GM23338 (cell line): ENCODE measurements around the gene DAB1. TPM values are rescaled to one million over a fixed set of nuclear protein-coding genes. Genes with fewer than 3 reads are reported as not detected.

Experiments used
- ATAC-seq: fragments of 200-7000 bp; cut with Tn5 transposase; 3 replicates; pipeline ENCODE4 v1.9.1; 2020
- DNase-seq: peaks from one replicate; pipeline ENCODE4 v3.0.0-alpha.2; 2015; ENCODE audit warnings: low spot score
- H2AFZ ChIP-seq: fragments of 200-600 bp; sonication (generic); 2 replicates; pipeline ENCODE4 v1.8.0; 2016; ENCODE audit warnings: antibody characterized with exemption, mild to moderate bottlenecking, moderate library complexity
- H3F3A ChIP-seq: fragments of 200-600 bp; sonication (generic); replicated peaks from 2 replicates; pipeline ENCODE4 v1.8.0; 2017; ENCODE audit warnings: antibody characterized with exemption, mixed run types, low read depth
- H3K27ac ChIP-seq: fragments of 200-600 bp; sonication (generic); 2 replicates; pipeline ENCODE4 v1.6.1; 2016; ENCODE audit warnings: low read depth
- H3K27me3 ChIP-seq: fragments of 200-600 bp; sonication (generic); 2 replicates; pipeline ENCODE4 v1.8.0; 2016; ENCODE audit warnings: mild to moderate bottlenecking, mixed run types, moderate library complexity; ENCODE audit not compliant: insufficient read depth
- H3K36me3 ChIP-seq: fragments of 200-600 bp; sonication (generic); 2 replicates; pipeline ENCODE4 v1.8.0; 2016; ENCODE audit warnings: mild to moderate bottlenecking; ENCODE audit not compliant: insufficient read depth
- H3K4me1 ChIP-seq: fragments of 200-600 bp; sonication (generic); 2 replicates; pipeline ENCODE4 v1.8.0; 2016; ENCODE audit warnings: mild to moderate bottlenecking, moderate library complexity; ENCODE audit not compliant: insufficient read depth
- H3K4me2 ChIP-seq: fragments of 200-600 bp; sonication (generic); 2 replicates; pipeline ENCODE4 v1.7.1; 2017; ENCODE audit warnings: mixed run types
- H3K4me3 ChIP-seq: fragments of 200-600 bp; sonication (generic); 2 replicates; pipeline ENCODE4 v1.6.1; 2016; ENCODE audit warnings: mixed run types
- H3K79me2 ChIP-seq: fragments of 200-600 bp; sonication (generic); replicated peaks from 2 replicates; pipeline ENCODE4 v1.8.0; 2017; ENCODE audit warnings: mild to moderate bottlenecking; ENCODE audit not compliant: insufficient read depth
- H3K9me2 ChIP-seq: fragments of 200-600 bp; sonication (generic); 2 replicates; pipeline ENCODE4 v1.8.0; 2017; ENCODE audit not compliant: insufficient read depth
- H4K20me1 ChIP-seq: fragments of 200-600 bp; sonication (generic); replicated peaks from 2 replicates; pipeline ENCODE4 v1.8.0; 2017; ENCODE audit warnings: mild to moderate bottlenecking; ENCODE audit not compliant: insufficient read depth
- H3K27ac Mint-ChIP-seq: 2 replicates; pipeline ENCODE4 v1.8.0; 2020; ENCODE audit warnings: inconsistent platforms, mild to moderate bottlenecking, moderate library complexity, mixed read lengths
- H3K27me3 Mint-ChIP-seq: 3 replicates; pipeline ENCODE4 v1.8.0; 2022; ENCODE audit warnings: low read depth, mild to moderate bottlenecking, moderate library complexity, mixed read lengths, inconsistent platforms; ENCODE audit not compliant: insufficient read depth, poor library complexity
- H3K36me3 Mint-ChIP-seq: 3 replicates; pipeline ENCODE4 v1.8.0; 2021; ENCODE audit warnings: low read depth, mild to moderate bottlenecking, inconsistent platforms, moderate library complexity, mixed read lengths
- H3K4me1 Mint-ChIP-seq: 3 replicates; pipeline ENCODE4 v1.8.0; 2020; ENCODE audit warnings: mild to moderate bottlenecking, inconsistent platforms, mixed read lengths
- H3K4me3 Mint-ChIP-seq: 3 replicates; pipeline ENCODE4 v1.8.0; 2021; ENCODE audit warnings: moderate library complexity, mild to moderate bottlenecking, inconsistent platforms, mixed read lengths
- H3K9me3 Mint-ChIP-seq: 3 replicates; pipeline ENCODE4 v1.8.0; 2020; ENCODE audit warnings: moderate library complexity, mild to moderate bottlenecking, inconsistent platforms, mixed read lengths
- ETS1 ChIP-seq: IDR thresholded peaks from 2 replicates; pipeline ENCODE4 v1.6.1; 2016; ENCODE audit warnings: antibody characterized with exemption
- EZH2 ChIP-seq: fragments of 200-600 bp; sonication (generic); IDR thresholded peaks from one replicate; pipeline ENCODE4 v1.8.0; 2017; ENCODE audit warnings: antibody characterized with exemption, mild to moderate bottlenecking, low read depth; ENCODE audit not compliant: unreplicated experiment
- JUNB ChIP-seq: IDR thresholded peaks from one replicate; pipeline ENCODE4 v1.6.1; 2016; ENCODE audit warnings: antibody characterized with exemption; ENCODE audit not compliant: unreplicated experiment
- POLR2AphosphoS5 ChIP-seq: IDR thresholded peaks from 2 replicates; pipeline ENCODE4 v1.6.1; 2016; ENCODE audit warnings: antibody characterized with exemption, low read depth
- ZNF114 ChIP-seq: fragments of 250-450 bp; sonication (Bioruptor Pico); IDR thresholded peaks from 2 replicates; pipeline ENCODE4 v1.5.0; 2020; ENCODE audit warnings: mild to moderate bottlenecking, moderate library complexity
- ZNF331 ChIP-seq: fragments of 250-450 bp; sonication (Bioruptor Pico); IDR thresholded peaks from 2 replicates; pipeline ENCODE4 v1.5.0; 2020; ENCODE audit warnings: low read depth, mild to moderate bottlenecking, moderate library complexity
- polyA plus RNA-seq: library from polyadenylated mRNA; unstranded; fragments of >200 nt; fragmentation: Nextera tagmentation; extraction: Ambion mirVana; gene quantifications from 2 replicates; pipeline ENCODE4 v1.2.1, GENCODE V29; 2016
- total RNA-seq: library from RNA; depleted of rRNA; stranded (reverse); fragments of >200 nt; shearing (Covaris generic); gene quantifications from 2 replicates; pipeline ENCODE4 v1.2.3, GENCODE V29; 2014
- TF ChIP-seq, protein P1 (sequence below), 2 experiments: fragments of 200-600 bp in 1 of 2; sonication (generic) in 1 of 2; conservative IDR thresholded peaks; 2 replicates each; pipeline versions ENCODE4 v1.5.1 to v1.6.1; 2016 to 2017; ENCODE audit warnings: antibody characterized with exemption in 2 of 2, low read depth in 2 of 2, mild to moderate bottlenecking in 2 of 2, moderate library complexity in 1 of 2

Gene DAB1
- total and polyA plus RNA-seq, 2 experiments from 2014 or later: 12.8 to 14.5 TPM

GRCh38 chr1:57407928-57408327, 15.9 kb downstream of the DAB1 start:
- peaks cover 8% of the 10 kb centered on the region; the same call in 2 of the 3 replicates for H3K36me3 Mint-ChIP-seq
- H3K27ac Mint-ChIP-seq: no peak overlapping the region
- no peak for ATAC-seq
- peaks cover 1% of the 10 kb centered on the region for H3K27me3 Mint-ChIP-seq
- Histone ChIP-seq H3K4me2 (no peak overlapping the region), H3K36me3 (no peaks in the 10 kb centered on the region; the same call in 1 of the 2 replicates), H3K27me3 (no peaks in the 10 kb centered on the region), H3K27ac (no peak overlapping the region), H4K20me1 (0 out of 2 replicates have a peak, but pooled peaks cover 3% of the 10 kb centered on the region), H2AFZ (no peak overlapping the region), H3K9me2 (peaks cover 4% of the 10 kb centered on the region; the same call in 1 of the 2 replicates), H3K4me1 (peaks cover 22% of the 10 kb centered on the region), H3F3A (no peaks in the 10 kb centered on the region), H3K4me3 (no peak overlapping the region), H3K79me2 (peaks cover 45% of the 10 kb centered on the region)
- no peak for DNase-seq
- no peak overlapping the region for H3K4me3 Mint-ChIP-seq
- peaks cover 6% of the 10 kb centered on the region; the same call in 2 of the 3 replicates for H3K9me3 Mint-ChIP-seq
- no peak for TF ChIP-seq EZH2
- TF ChIP-seq POLR2AphosphoS5: no peak
- TF ChIP-seq, protein P1, sequence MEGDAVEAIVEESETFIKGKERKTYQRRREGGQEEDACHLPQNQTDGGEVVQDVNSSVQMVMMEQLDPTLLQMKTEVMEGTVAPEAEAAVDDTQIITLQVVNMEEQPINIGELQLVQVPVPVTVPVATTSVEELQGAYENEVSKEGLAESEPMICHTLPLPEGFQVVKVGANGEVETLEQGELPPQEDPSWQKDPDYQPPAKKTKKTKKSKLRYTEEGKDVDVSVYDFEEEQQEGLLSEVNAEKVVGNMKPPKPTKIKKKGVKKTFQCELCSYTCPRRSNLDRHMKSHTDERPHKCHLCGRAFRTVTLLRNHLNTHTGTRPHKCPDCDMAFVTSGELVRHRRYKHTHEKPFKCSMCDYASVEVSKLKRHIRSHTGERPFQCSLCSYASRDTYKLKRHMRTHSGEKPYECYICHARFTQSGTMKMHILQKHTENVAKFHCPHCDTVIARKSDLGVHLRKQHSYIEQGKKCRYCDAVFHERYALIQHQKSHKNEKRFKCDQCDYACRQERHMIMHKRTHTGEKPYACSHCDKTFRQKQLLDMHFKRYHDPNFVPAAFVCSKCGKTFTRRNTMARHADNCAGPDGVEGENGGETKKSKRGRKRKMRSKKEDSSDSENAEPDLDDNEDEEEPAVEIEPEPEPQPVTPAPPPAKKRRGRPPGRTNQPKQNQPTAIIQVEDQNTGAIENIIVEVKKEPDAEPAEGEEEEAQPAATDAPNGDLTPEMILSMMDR (conservative IDR thresholded peaks at IDR 0.05; ENCODE audit: low read depth in 2 of 2): no peak
- peaks cover 44% of the 10 kb centered on the region for H3K4me1 Mint-ChIP-seq

DNA sequence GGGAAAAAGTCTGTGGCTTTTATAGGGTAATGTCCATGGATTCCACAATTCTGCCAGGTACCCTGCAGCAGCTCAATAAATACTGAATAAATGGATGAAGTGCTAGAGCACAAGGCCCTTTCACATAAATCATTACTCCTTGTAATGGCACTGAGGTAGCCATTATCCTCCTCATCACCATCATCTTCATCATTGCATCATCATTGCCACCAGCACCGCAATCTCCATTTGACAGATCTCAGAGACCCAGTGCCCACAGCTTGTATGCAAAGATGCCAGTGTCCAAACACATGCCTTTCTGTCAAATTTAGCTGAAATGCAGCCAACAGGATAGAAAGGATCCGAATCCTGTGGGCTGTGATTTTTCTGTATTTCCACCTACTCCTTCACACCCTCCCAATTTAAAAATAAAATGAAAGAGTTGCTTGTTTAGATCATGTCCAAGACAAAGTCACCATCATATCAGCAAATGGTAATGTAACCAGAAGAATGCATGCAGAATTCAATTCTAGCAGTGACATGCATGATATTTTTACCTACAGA, 17.4 kb downstream of the DAB1 start:
- Histone ChIP-seq H2AFZ (no peak overlapping the region), H3K27me3 (no peaks in the 10 kb centered on the region), H3K36me3 (no peaks in the 10 kb centered on the region; the same call in 1 of the 2 replicates), H3K4me1 (peaks cover 22% of the 10 kb centered on the region), H3K4me2 (no peak overlapping the region), H3K27ac (no peak overlapping the region), H3K9me2 (peaks cover 4% of the 10 kb centered on the region; the same call in 1 of the 2 replicates), H3F3A (no peaks in the 10 kb centered on the region), H4K20me1 (no peaks in the 10 kb centered on the region), H3K79me2 (peaks cover 36% of the 10 kb centered on the region), H3K4me3 (no peak overlapping the region)
- ATAC-seq (no peak), DNase-seq (no peak)
- TF ChIP-seq JUNB: no peak
- TF ChIP-seq ZNF114 (CRISPR knock-in tag): no peak
- no peak for TF ChIP-seq ZNF331 (CRISPR knock-in tag)
- TF ChIP-seq POLR2AphosphoS5: no peak
- TF ChIP-seq EZH2: no peak
- TF ChIP-seq, protein P1 (conservative IDR thresholded peaks at IDR 0.05; ENCODE audit: low read depth in 2 of 2): no peak
- TF ChIP-seq ETS1: no peak
- Mint-ChIP-seq H3K4me3 (no peak overlapping the region), H3K27ac (no peak overlapping the region), H3K27me3 (no peaks in the 10 kb centered on the region), H3K36me3 (no peaks in the 10 kb centered on the region), H3K4me1 (peaks cover 46% of the 10 kb centered on the region), H3K9me3 (no peaks in the 10 kb centered on the region)
